Tibial nerve (tissue), 4 donors: ENCODE data around the gene FAM131B.

Experiments
- CTCF ChIP-seq, 5 experiments: fragments of 200-600 bp in 3 of 5; fragments of 450-650 bp in 2 of 5; sonication (generic) in 3 of 5; IDR thresholded peaks; one replicate each; pipeline ENCODE4 v1.5.1; 2016 to 2019; ENCODE audit warnings: antibody characterized with exemption in 5 of 5, mild to moderate bottlenecking in 3 of 5, moderate library complexity in 2 of 5
- EP300 ChIP-seq, 2 donors: sonication (generic); formaldehyde crosslinking; IDR thresholded peaks; one replicate each; pipeline ENCODE4 v1.6.1; 2017; ENCODE audit warnings: antibody characterized with exemption in 2 of 2, mild to moderate bottlenecking in 1 of 2
- POLR2A ChIP-seq, 2 donors: fragments of 450-650 bp; IDR thresholded peaks; one replicate each; pipeline ENCODE4 v1.6.1; 2017; ENCODE audit warnings: antibody characterized with exemption in 2 of 2, mild to moderate bottlenecking in 2 of 2, moderate library complexity in 2 of 2

GRCh38 chr7:143343596-143343995 lies 18.9 kb downstream of the FAM131B start:
- TF ChIP-seq CTCF (IDR thresholded peaks at IDR 0.05): no peak
- TF ChIP-seq EP300 (IDR thresholded peaks at IDR 0.05): no peak
- TF ChIP-seq POLR2A (IDR thresholded peaks at IDR 0.05): no peak
